GM12892 (cell line): ENCODE measurements around the gene PAK2.
"Not testable (repeated sequence)": the region's sequence is repeated elsewhere in the genome, so short reads cannot be mapped to it uniquely, and the experiment has no call there.

Source experiments
- DNase-seq: peaks from one replicate; pipeline ENCODE4 v3.0.0; 2011; ENCODE audit not compliant: insufficient read length
- FAIRE-seq: peaks from 2 replicates; lab custom pipeline; 2011; peaks lifted over from hg19 to GRCh38; lab: Jason Lieb, UNC
- POLR2A ChIP-seq: IDR thresholded peaks from 2 replicates; pipeline ENCODE4 v1.6.1; 2011; ENCODE audit warnings: low read depth, low read length, control low read depth
- POLR2AphosphoS5 ChIP-seq: IDR thresholded peaks from 2 replicates; pipeline ENCODE4 v1.6.1; 2011; ENCODE audit warnings: low read depth, low read length, control low read depth
- TAF1 ChIP-seq: IDR thresholded peaks from 2 replicates; pipeline ENCODE4 v1.6.1; 2011; ENCODE audit warnings: low read depth, mild to moderate bottlenecking, control low read depth, low read length, borderline replicate concordance

Gene PAK2

GRCh38 chr3:196796317-196796716, 56.7 kb downstream of the PAK2 start:
- no peak for FAIRE-seq
- TF ChIP-seq TAF1 (no peak), POLR2AphosphoS5 (no peak), POLR2A (no peak)
- no peak for DNase-seq

- no peak for TF ChIP-seq POLR2AphosphoS5
- TF ChIP-seq POLR2A = no peak
- TF ChIP-seq TAF1 = no peak
- FAIRE-seq (no peak), DNase-seq (no peak)
Observed at GRCh38 chr3:196800742-196801434, 61.2 kb downstream of the PAK2 start.

- TF ChIP-seq POLR2AphosphoS5 = no peak
- no peak for TF ChIP-seq POLR2A
- FAIRE-seq (no peak), DNase-seq (no peak)
Observed at GRCh38 chr3:196803891-196804468, 64.3 kb downstream of the PAK2 start.

- DNase-seq (no peak), FAIRE-seq (no peak)
- TF ChIP-seq POLR2AphosphoS5 = no peak
- no peak for TF ChIP-seq POLR2A
- TF ChIP-seq TAF1 = no peak
Observed at GRCh38 chr3:196804773-196805172, 65.1 kb downstream of the PAK2 start.

- DNase-seq = no peak
- no peak for TF ChIP-seq POLR2A
- no peak for TF ChIP-seq POLR2AphosphoS5
- no peak for FAIRE-seq
Observed at GRCh38 chr3:196810963-196811581, 71.4 kb downstream of the PAK2 start.

- TF ChIP-seq POLR2AphosphoS5 = no peak
- TF ChIP-seq POLR2A = no peak
- TF ChIP-seq TAF1 = no peak
- no peak for DNase-seq
- no peak for FAIRE-seq
Observed at GRCh38 chr3:196812853-196813252, 73.2 kb downstream of the PAK2 start.

- DNase-seq = no peak
- no peak for TF ChIP-seq TAF1
- TF ChIP-seq POLR2A = no peak
- no peak for TF ChIP-seq POLR2AphosphoS5
- no peak for FAIRE-seq
Observed at GRCh38 chr3:196813903-196814302, 74.2 kb downstream of the PAK2 start.

- FAIRE-seq (no peak), DNase-seq (no peak)
- no peak for TF ChIP-seq POLR2A
- no peak for TF ChIP-seq TAF1
- TF ChIP-seq POLR2AphosphoS5 = no peak
Observed at GRCh38 chr3:196821806-196822355, 82.2 kb downstream of the PAK2 start.

- FAIRE-seq, DNase-seq: not testable (repeated sequence)
Observed at GRCh38 chr3:196829651-196830050, 90.0 kb downstream of the PAK2 start.

GRCh38 chr3:196835086-196835485, 95.4 kb downstream of the PAK2 start:
- DNase-seq = no peak
- no peak for FAIRE-seq
- TF ChIP-seq TAF1 (no peak), POLR2AphosphoS5 (no peak), POLR2A (no peak)

- FAIRE-seq = not testable (repeated sequence)
Observed at GRCh38 chr3:196836626-196837025, 97.0 kb downstream of the PAK2 start.

GRCh38 chr3:196837819-196838420, 98.3 kb downstream of the PAK2 start:
- DNase-seq = peak; percentile 55
- FAIRE-seq = peak; percentile 62
- TF ChIP-seq POLR2AphosphoS5 = no peak

More at GRCh38 chr3:196836626-196837025, 97.0 kb downstream of the PAK2 start:
- DNase-seq = not testable (repeated sequence)

- FAIRE-seq = not testable (repeated sequence)
Observed at GRCh38 chr3:196839351-196839750, 99.7 kb downstream of the PAK2 start.

More at GRCh38 chr3:196839351-196839750, 99.7 kb downstream of the PAK2 start:
- not testable (repeated sequence) for DNase-seq
